NCI-H748 (cell line): Measurements from ENCODE around the gene ZFHX2.

Source experiments
- DNase-seq: peaks from one replicate; lab custom pipeline; 2025; ENCODE audit not compliant: unreplicated experiment; lab: John Stamatoyannopoulos, UW

Gene ZFHX2

DNA sequence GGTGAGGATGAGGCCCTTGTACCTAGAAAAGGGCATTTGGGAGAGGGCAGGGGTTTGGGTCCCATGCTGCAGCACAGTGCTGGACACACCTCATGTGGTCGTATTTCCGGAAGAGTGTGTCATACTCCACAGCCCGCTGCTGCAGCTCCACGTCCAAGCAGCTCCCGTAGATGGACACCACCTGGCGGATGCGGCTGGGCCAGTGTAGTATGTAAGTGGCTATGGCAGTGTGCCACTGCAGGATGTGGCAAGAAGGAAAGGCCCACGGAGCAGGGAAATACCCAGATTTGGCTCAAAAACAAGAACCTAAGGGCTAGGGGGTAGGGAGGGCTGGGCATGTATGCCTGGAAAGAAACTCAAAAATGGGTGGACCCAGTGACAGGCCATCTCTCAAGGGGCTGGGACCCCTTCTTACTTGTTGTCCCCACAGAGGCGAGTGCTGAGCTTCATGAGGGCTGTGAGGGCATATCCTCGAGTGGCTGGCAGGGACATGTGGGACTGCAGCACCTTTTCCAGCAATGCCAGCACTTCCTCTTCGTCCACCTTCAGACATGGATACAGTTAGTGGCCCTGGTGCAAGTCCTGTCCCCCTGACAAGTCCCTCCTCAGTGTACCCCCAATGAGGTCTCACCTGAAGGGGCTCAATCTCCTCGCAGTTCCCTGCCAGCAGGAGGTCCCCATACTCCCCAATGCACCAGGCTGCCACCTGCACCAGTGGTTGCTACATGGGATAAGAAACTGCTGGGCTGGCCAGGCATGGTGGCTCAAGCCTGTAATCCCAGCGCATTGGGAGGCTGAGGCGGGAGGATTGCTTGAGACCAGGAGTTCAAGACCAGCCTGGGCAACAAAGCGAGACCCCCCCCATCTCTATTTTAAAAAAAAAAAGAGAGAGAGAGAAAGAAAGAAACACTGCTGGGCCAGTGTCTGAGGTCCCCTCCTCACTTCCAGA, 10.6 kb upstream of the ZFHX2 start:
- DNase-seq = no peak

DNA sequence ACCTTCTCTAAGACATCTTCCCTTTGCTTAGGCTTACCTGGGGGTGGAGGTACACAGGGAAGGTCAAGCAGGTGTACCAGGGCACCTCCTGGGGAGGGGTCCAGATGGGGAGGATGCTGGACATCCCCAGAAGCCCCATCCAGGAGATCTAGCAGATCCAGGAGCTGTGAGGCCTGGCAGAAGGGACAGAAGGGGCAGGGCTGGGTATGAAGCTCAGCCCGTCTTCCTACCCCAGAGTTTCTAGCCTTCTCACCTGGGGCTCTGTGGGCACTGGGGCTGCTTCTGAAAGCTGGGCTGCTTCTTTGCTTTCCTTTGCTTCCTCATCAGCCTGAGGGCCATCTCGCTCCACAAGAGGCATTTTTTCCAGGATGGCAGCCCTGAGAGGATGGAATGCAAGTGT, 9.7 kb upstream of the ZFHX2 start:
- DNase-seq = no peak

DNA sequence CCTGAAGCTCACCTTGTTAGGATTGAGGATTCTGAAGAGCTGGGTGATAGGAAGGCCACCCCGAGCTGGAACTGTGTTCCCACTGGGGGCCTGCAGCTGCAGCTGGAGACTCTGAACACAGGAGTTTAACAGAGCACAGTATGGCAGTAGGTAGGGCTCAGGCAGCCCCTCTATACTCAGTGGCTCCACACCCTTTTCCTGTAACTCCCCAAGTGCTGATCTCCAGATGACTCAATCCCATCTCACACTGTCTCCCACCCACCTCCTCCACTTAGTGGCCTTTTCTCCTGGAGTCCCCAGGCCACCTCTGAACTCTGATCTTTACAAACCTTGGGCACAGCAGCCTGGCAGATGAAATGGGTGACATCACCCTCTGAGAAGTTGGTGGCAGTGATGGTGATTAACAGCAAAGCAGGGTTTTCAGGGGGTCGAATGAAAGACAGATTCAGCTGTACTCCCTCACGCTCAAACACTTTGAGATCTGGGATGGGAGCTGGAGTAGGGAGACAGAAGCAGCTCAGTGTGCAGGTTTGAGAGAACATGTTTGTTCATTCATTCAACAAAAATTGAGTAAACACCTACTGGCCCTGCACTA, 8.5 kb upstream of the ZFHX2 start:
- DNase-seq = no peak

DNA sequence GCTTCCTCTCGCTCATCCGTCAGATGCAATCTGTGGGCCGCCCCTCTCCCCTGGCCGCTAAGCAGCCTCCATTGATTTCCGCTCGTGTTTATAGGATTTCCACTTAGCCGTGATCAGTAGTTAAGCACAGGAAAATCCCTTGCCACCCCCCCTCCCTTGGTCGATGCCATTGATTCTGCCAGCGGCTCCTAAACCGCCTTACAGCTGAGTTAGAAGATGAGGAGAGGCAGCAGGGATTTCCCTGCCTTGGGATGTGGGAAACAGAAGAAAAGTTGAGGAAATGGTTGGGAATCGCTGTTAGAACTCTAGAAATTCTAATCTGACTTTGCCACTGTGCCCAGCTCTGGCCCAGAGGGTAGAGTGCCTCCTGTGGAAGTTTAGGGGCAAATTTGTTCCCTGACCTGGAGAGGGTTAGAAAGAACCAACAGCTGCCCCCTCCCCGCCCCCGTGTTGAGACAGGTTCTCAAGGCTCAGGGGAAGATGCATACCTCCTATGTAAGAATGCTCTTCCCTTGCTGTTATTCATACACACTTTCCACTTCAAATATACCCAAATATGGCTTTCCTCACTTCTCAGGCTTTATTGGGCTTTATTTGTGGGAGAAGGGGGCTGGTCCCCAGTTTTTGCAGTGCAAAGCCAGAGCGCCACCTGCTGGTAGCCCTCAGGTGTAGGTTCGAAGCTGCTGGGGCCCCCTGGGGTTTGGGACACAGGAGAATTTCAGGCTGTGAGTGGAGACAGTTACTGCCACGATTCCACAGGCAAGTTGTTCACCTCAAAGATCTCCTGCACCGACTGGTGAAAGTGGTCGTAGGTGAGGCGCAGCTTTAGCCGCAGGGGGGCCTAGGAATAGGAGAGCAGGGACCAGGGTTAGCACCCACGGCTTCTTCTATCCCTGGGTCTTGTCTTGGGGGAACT, 7.7 kb upstream of the ZFHX2 start:
- peak; percentile 63 for DNase-seq

DNA sequence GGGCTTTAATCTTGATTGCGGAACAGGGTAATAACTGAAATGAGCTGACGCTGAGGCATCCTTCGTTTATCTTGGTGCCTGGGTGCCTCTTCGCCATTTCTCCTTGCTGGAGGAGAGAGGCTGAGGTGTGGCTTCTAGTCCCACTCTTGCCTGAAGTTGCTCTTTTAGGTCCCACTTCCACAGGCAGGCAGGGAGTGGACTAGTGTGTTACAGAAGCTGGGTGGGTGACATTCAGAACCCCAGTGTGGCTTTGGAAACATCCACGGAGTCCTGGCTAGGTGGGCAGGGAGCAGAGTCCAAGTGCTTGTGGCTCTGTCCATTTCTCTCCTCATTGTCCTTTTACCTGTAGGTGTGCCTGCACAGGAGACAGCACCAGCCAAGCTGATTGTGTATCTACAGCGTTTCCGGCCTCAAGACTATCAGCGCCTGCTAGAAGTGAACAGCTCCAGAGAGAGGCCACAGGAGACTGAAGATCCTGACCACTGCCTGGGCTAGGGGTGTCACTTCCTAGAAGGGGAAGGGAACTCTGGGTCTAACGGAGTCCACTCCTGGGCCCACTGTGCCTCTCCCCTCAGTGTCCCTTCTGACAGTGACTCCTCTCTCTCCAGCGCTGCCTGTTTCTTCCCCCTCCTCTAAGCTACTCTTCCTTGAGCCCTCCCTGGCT, 6.9 kb upstream of the ZFHX2 start:
- no peak for DNase-seq

DNA sequence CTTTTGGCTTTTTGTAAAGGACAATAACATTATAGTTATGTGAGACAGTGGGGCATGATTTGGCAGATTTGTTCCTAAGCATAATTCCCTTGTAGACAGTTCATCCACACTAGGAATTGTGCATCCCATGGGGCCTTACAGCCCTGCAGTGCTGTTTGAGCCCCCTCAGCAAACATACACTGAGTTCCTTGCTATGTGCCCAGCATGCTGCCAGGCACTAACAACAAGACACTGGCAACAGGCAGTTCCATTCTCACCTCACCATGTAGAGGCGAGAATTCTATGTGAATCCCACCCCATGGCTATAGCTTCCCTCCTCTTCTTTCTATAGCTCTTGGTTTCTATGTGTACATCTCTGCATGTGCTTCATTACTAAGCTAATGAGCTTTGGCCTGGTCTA, 6.4 kb upstream of the ZFHX2 start:
- DNase-seq = no peak

DNA sequence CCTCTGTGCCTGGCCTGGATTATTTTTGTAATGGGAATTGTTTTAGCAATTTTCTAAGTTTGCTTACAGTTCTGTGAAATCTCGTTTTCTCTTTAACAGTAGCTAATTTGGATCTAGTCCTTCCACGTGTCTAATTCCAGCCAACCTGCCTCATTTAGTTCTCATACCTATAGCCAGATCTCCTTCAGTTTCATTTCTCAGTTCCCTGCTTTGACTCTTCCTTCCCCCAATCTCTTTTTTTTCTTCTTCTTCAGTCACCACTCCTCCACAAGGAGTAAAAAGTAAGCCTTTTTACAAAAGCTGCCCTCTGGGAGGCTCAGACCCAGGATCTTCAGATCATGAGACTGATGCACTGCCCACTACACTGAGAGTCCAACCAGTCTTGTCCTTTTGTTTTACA, 6.0 kb upstream of the ZFHX2 start:
- DNase-seq = no peak

DNA sequence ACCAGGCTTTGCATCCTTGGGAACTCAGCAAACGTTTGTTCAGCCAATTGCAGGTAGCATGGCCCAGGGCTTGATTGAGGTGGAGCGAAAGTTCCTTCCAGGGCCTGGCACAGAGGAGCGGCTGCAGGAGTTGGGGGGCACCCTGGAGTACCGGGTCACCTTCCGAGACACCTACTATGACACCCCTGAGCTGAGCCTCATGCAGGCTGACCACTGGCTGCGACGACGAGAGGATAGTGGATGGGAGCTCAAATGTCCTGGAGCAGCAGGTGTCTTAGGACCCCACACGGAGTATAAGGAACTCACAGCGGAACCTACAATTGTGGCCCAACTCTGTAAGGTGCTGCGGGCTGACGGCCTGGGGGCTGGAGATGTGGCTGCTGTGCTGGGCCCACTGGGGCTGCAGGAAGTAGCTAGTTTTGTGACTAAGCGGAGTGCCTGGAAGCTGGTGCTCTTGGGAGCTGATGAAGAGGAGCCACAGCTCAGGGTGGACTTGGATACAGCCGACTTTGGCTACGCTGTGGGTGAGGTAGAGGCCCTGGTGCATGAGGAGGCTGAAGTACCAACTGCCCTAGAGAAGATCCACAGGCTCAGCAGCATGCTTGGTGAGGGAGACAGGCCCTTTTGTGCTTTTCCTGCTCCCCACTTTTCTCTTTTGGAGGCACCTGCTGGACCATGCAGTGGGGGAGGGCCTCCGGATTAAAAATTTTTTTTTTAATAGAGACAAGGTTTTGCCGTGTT, 5.3 kb upstream of the ZFHX2 start:
- no peak for DNase-seq

DNA sequence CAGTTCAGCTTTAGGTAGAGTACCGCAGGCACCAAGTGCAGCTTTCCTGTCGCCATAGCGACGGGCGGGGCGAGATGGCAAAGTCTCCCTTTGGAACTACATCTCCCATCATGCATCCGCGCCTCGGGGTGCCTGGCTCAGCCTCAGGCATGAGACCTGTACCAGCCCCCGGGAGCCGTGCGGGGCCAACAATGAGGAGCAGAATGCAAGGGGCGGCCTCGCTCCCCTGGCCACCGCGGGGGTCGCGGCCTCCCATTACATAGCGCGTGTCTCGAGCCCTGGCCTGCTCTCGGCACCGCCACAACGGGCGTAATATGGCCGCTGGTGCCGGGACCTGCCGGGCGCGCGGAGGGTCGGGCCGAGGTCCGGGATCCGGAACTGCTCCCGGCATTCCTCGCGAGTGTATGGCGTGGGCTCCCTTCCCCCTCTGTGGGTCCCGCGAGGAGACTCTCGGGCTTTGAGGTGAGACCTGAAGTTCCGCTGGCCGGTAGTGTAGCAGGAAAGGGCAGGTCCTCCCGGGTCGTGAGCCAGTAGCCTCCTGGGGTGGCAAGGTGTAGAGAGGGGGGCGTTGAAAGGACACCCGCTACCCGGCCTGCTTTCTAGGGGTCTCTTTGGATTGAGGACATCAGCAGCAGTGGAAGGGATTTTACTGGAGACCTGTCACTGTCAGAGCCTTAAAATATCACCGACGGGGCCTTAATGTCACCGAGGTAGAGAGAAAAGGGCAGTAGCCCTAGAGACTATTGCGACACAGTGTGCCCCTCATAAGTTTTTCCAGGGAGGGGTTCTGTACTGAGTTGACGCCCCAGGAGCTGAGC, 4.5 kb upstream of the ZFHX2 start, which contains the start of gene THTPA:
THTPA (plus strand) TSS at position 390 of the 818 bp plus-strand sequence. CDS start 487 bp downstream, outside the sequence.
- DNase-seq = peak; percentile 96

DNA sequence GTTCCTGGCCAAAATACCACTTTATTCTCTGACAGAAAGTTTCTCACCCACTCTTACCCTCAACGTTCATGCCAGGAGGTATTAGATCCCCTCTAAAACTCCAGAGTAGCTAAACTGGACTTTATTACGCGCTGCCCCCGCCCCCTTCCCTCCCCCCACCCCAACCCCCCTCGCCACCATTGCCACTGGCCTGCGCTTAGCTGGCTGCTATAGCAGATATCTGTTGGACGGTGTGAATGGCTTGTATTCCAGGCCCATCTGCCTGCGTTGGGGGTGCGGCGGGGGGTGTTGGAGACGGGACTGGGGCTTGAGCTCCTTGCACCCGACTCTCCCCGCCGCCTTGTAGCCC, 3.9 kb upstream of the ZFHX2 start:
- no peak for DNase-seq

DNA sequence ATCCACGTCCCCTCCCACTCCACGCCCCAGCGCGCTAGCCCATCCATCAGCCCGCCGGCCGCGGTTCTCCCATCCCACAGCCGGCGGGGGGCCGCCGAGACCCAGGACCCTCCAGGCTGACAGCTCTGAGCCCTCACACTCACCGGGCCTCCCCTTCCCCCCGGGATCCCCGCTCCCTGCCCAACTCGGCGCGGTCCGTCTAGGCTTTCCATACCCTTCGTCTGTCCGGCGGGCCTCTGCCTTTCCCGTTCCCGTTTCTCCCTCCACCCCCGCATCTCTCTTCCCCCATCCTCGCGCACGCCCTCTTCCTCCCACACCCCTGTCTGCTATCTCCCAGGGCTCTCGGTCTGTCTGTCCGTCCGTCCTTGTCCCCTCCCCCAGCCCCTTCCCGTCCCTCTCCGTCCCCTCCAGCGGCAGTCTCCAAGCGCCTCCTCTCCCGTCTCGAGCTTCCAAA, 726 bp downstream of the ZFHX2 start:
- peak; percentile 51 for DNase-seq

DNA sequence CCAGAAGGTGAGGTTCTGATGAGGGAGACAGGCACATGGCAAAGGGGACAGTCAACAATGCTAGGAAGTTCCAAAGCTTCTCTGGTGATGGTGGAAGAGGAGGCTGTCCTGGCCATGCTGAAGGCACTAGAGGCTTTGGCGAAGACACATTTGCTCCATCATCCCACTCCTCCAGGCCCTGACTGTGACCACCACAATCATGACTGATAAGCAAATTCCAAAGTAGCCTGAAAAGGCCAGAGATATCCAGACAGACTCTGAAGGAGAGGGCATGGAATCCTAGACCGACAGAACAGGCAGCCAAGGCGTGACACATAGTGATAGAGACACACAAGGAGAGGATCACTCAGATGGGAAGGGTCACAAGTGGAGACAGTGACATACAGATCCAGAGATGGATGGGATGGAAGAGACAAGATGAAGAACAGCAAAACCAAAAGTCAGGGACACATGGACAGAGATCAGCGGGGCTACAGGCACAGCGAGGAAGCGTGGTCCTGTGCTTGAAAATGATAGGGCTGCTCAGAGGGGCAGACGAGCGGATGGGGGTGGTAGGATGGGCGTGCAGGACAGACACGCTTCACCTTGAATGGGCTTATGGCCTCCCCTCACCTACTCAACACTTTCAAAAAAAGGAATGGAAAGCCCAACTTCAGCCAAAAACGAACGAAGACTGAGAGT, 1.3 kb downstream of the ZFHX2 start:
- DNase-seq = no peak

DNA sequence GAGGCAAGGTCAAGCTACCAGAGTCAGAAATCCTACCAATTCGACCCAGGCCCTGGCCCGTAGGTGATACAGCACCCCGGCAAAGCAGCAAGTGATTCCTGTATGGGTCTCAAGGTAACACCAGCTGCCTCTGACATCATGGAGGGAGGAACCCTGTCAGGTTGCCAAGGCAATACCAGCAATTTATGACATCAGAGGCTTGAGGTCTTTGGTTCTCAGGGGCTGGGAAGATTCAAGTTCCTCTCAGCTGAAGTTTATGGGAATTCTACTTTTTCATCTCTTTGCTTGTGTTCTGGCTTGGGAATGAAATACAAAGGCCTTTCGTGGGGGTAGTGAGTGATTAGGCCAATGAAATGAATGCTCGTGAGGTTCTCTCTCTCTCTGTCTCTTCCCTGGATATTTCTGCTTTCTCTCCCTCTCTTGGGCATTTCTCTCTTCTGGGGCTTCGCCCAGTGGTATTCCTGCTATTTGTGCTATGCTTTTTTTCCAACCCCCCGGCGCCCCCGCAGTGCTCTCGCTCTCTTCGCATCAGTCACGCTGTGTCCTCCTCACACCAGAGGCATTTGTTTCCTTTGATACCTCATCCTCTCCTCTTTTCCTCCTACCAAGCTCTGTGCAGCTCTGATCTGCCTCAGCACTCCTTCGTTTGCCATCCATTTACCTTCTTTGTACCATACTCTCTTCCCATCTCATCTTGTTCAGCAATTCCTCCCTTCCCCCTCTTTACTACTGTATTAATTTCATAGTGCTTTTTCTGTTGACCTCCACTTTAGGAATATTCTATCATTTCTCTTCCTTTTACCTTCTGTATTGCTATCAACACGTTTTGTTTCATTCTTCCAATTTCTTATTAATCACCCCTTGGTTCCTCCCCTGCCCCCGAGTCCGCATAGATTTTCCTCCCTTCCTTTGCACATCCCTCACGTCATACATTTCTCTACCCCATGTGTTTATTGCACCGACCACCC, 2.9 kb downstream of the ZFHX2 start:
- DNase-seq = peak; percentile 22

DNA sequence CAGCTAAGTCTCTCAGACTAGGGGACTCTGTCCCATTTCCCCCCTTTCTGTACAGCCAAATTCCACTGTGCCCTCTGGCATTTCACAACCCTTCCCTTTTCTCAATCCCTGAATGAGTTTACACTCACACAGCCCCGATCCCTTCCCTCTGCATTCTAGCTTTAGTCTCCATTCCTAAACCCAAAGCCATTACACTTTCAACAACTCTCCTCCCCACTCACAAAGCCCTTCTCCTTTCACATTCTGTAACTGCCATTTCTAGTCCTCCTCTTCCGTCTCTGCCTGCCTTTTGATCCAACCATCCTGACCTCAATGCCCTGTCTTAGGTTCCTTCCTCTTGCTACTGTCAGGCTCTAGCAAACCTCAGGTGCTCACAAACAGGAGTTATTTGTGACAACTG, 3.6 kb downstream of the ZFHX2 start:
- no peak for DNase-seq

DNA sequence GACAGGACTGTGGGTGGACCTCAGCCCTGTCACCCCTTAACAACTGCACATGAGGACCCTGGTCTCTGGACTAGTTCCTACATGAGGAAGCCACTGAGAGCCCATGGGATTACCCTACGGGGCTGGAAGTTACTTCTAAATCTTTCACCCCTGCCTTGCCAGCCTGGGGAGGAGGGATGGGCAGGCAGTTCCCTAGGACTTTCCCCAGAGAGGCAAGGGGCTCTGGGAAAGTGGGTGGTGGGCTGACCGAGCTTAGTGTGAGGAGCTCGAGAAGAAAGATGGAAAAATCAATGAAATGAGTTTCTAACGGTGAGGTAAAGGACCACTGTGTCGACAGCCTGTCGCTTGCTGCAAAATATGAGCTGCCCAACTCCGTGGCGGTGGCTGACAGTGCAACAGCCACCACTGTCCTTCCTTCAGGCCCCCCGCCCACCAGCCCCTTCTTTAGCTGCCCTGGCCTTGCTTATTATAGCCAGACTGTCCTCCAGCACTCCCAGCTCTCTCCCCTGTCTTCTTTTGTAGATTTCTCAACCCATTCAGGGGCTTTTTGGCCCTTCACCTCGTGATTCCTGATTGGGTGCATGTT, 5.0 kb downstream of the ZFHX2 start:
- DNase-seq = no peak

DNA sequence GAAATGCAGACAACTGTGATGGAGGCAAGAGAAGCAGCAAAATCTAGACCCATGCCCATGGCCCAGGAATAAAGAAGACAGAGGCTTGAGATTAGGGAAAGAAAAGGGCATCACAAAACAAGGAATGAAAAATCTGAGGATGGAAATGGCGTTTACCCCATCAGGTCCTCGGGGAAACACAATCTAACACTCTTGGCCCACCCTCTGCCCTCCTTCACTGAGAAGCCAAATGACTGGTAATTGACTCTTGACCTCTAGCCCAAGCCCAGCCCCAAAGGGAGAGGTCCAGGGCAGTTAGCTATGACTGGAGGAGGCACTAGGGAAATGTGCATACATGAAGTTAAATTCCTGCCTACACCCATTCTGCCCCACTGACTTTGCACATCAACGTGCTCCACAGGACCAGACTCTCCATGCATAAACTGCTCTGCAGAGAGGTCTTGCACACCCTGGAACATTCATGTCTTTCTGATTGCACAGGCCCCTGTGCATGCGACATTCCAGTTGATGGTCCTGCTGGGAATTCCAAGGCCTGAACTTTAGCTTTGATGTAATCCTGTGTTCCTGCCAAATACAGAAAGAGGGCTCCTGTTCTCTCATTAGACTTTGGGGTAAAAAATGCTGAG, 5.7 kb downstream of the ZFHX2 start:
- DNase-seq = no peak
